ENCODE results near the gene PSMD3.

The PSMD3 gene

DNA sequence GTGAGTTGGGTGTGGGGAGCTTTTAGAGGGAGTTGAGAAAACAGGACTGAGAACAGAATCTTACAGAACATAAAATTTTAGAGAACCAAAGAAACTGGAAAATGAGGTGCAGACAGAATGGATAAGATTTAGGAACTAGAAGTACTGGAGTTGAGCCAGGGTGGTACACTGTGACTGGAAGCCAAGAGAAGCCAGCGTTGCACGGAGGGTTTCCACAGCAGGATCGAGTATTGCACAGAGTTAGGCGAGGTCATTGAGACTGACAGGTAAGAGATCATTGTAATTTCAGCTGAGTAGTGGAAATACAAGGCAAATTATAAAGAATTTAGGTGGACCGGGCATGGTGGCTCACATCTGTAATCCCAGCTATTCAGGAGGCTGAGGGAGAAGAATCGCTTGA lies 11.2 kb upstream of the PSMD3 start:
- no peak overlapping the region for H3K4me3 ChIP-seq (replicated peaks; ENCODE audit: low read depth, low read length)
- TF ChIP-seq, protein P1, sequence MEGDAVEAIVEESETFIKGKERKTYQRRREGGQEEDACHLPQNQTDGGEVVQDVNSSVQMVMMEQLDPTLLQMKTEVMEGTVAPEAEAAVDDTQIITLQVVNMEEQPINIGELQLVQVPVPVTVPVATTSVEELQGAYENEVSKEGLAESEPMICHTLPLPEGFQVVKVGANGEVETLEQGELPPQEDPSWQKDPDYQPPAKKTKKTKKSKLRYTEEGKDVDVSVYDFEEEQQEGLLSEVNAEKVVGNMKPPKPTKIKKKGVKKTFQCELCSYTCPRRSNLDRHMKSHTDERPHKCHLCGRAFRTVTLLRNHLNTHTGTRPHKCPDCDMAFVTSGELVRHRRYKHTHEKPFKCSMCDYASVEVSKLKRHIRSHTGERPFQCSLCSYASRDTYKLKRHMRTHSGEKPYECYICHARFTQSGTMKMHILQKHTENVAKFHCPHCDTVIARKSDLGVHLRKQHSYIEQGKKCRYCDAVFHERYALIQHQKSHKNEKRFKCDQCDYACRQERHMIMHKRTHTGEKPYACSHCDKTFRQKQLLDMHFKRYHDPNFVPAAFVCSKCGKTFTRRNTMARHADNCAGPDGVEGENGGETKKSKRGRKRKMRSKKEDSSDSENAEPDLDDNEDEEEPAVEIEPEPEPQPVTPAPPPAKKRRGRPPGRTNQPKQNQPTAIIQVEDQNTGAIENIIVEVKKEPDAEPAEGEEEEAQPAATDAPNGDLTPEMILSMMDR (IDR thresholded peaks at IDR 0.05; ENCODE audit: low read length, missing control alignments), result no peak
- DNase-seq (ENCODE audit: low read depth), result no peak

GRCh38 chr17:39970157-39970692 lies 10.4 kb upstream of the PSMD3 start:
- TF ChIP-seq, protein P1 (IDR thresholded peaks at IDR 0.05; ENCODE audit: low read length, missing control alignments), result no peak
- DNase-seq (ENCODE audit: low read depth), result no peak
- no peak overlapping the region for H3K4me3 ChIP-seq (replicated peaks; ENCODE audit: low read depth, low read length)

- H3K4me3 ChIP-seq (replicated peaks; ENCODE audit: low read depth, low read length), result no peak overlapping the region
- TF ChIP-seq, protein P1 (IDR thresholded peaks at IDR 0.05; ENCODE audit: low read length, missing control alignments), result no peak
- DNase-seq (ENCODE audit: low read depth), result no peak
Observed at GRCh38 chr17:39971076-39971603, 9.5 kb upstream of the PSMD3 start.

GRCh38 chr17:39972271-39972670 lies 8.3 kb upstream of the PSMD3 start:
- no peak overlapping the region for H3K4me3 ChIP-seq (replicated peaks; ENCODE audit: low read depth, low read length)
- DNase-seq (ENCODE audit: low read depth), result no peak
- TF ChIP-seq, protein P1 (IDR thresholded peaks at IDR 0.05; ENCODE audit: low read length, missing control alignments), result no peak

DNA sequence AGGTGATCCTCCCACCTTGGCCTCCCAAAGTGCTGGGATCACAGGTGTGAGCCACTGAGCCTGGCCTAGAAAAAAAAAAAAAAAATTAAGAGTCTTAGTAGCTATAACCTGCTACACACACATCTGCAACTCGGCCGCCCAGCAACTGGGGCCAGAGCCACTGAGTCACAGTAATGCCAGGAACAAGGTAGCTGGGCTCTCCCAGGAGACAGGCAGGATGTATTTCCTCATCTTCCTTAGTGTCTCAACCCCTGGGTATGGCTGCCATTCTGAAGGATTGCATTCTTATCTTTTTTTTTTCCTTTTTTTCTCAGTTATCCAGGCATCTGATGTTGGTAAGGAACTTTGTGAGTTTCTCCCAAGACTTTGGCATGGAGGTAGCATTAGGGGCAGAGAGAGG lies 7.1 kb upstream of the PSMD3 start:
- peak; percentile 53 for DNase-seq (ENCODE audit: low read depth)
- TF ChIP-seq, protein P1 (IDR thresholded peaks at IDR 0.05; ENCODE audit: low read length, missing control alignments), result no peak
- H3K4me3 ChIP-seq (replicated peaks; ENCODE audit: low read depth, low read length), result no peak overlapping the region

GRCh38 chr17:39974433-39974832 lies 6.2 kb upstream of the PSMD3 start:
- no peak for DNase-seq (ENCODE audit: low read depth)
- TF ChIP-seq, protein P1 (IDR thresholded peaks at IDR 0.05; ENCODE audit: low read length, missing control alignments), result no peak
- H3K4me3 ChIP-seq (replicated peaks; ENCODE audit: low read depth, low read length), result no peak overlapping the region

GRCh38 chr17:39975801-39976200 lies 4.8 kb upstream of the PSMD3 start:
- no peak for DNase-seq (ENCODE audit: low read depth)
- no peak overlapping the region for H3K4me3 ChIP-seq (replicated peaks; ENCODE audit: low read depth, low read length)
- TF ChIP-seq, protein P1 (IDR thresholded peaks at IDR 0.05; ENCODE audit: low read length, missing control alignments), result no peak
